A549 (cell line): ENCODE data around the gene DNAJC24. TPM values are rescaled to one million over a fixed set of nuclear protein-coding genes. Genes with fewer than 3 reads are reported as not detected.

Experiments
- ATAC-seq, 2 experiments: fragments of 200-7000 bp in 1 of 2; fragments of >200 bp in 1 of 2; cut with Nextera tagmentation in 1 of 2; cut with Tn5 transposase in 1 of 2; 3 replicates each; pipeline versions ENCODE4 v1.8.0 to v1.9.1; 2018 to 2020; ENCODE audit warnings: mild to moderate bottlenecking in 1 of 2, moderate library complexity in 1 of 2
- CTCF ChIA-PET: fragments of 300-600 bp; sonication (Branson Sonifier 250); formaldehyde crosslinking; extraction: SDS; loops from one replicate; lab custom pipeline; 2021; ENCODE audit warnings: antibody characterized with exemption, inconsistent platforms; lab: Yijun Ruan, JAX
- POLR2A ChIA-PET: fragments of 350-600 bp; formaldehyde crosslinking; extraction: SDS; loops from one replicate; lab custom pipeline; 2021; ENCODE audit warnings: antibody characterized with exemption, inconsistent platforms; lab: Yijun Ruan, JAX
- DNase-seq, 2 experiments: peaks; one replicate each; pipeline versions ENCODE4 v3.0.0 to v3.0.0-alpha.2; 2011 to 2016; ENCODE audit warnings: low read depth in 1 of 2, low spot score in 1 of 2
- FAIRE-seq: peaks from 2 replicates; lab custom pipeline; 2011; peaks lifted over from hg19 to GRCh38; lab: Jason Lieb, UNC
- H3K27ac ChIP-seq, 2 experiments: fragments of >200 bp; sonication (Bioruptor Twin); formaldehyde crosslinking; 3 replicates each; pipeline ENCODE4 v1.5.1; 2016 to 2017
- H3K4me1 ChIP-seq: fragments of >200 bp; sonication (Bioruptor Twin); formaldehyde crosslinking; 3 replicates; pipeline ENCODE4 v1.6.1; 2016
- H3K4me2 ChIP-seq: fragments of >200 bp; sonication (Bioruptor Twin); formaldehyde crosslinking; 3 replicates; pipeline ENCODE4 v1.6.1; 2016
- H3K4me3 ChIP-seq: fragments of >200 bp; sonication (Bioruptor Twin); formaldehyde crosslinking; 3 replicates; pipeline ENCODE4 v1.5.1; 2016
- H3K9me3 ChIP-seq: fragments of >200 bp; sonication (Bioruptor Twin); formaldehyde crosslinking; 3 replicates; pipeline ENCODE4 v1.6.1; 2016
- CBX2 ChIP-seq: fragments of 200-600 bp; sonication (generic); IDR thresholded peaks from 2 replicates; pipeline ENCODE4 v1.6.1; 2016; ENCODE audit warnings: low read depth, mild to moderate bottlenecking, borderline replicate concordance
- EHF ChIP-seq: fragments of 250-450 bp; sonication (Bioruptor Pico); IDR thresholded peaks from 2 replicates; pipeline ENCODE4 v1.5.0; 2020; ENCODE audit warnings: mild to moderate bottlenecking
- EP300 ChIP-seq, 2 experiments: fragments of >200 bp; sonication (Bioruptor Twin); formaldehyde crosslinking; IDR thresholded peaks; 2 replicates in 1 of 2; 3 replicates in 1 of 2; pipeline ENCODE4 v1.6.1; 2016 to 2017
- FOSL2 ChIP-seq, 2 experiments: fragments of 450-650 bp in 1 of 2; fragments of >200 bp in 1 of 2; sonication (Bioruptor Twin) in 1 of 2; formaldehyde crosslinking; IDR thresholded peaks; 2 replicates each; pipeline versions ENCODE4 v1.5.0 to v1.6.1; 2016 to 2020; ENCODE audit warnings: mild to moderate bottlenecking in 1 of 2, moderate library complexity in 1 of 2
- FOXS1 ChIP-seq: fragments of 250-450 bp; sonication (Bioruptor Pico); IDR thresholded peaks from 2 replicates; pipeline ENCODE4 v1.5.0; 2020; ENCODE audit warnings: mild to moderate bottlenecking, moderate library complexity
- GATA3 ChIP-seq: IDR thresholded peaks from 2 replicates; pipeline ENCODE4 v1.6.1; 2012; ENCODE audit warnings: borderline replicate concordance
- HDAC2 ChIP-seq: fragments of 200-600 bp; sonication (generic); IDR thresholded peaks from 2 replicates; pipeline ENCODE4 v1.6.1; 2016
- HEYL ChIP-seq: fragments of 250-450 bp; sonication (Bioruptor Pico); IDR thresholded peaks from 2 replicates; pipeline ENCODE4 v1.8.0; 2021; ENCODE audit warnings: mild to moderate bottlenecking, moderate library complexity
- HOXB13 ChIP-seq: fragments of 250-450 bp; sonication (Bioruptor Pico); IDR thresholded peaks from 2 replicates; pipeline ENCODE4 v1.5.0; 2020; ENCODE audit warnings: low read depth, mild to moderate bottlenecking, moderate library complexity
- HOXB5 ChIP-seq: fragments of 250-450 bp; sonication (Bioruptor Pico); IDR thresholded peaks from 2 replicates; pipeline ENCODE4 v1.5.0; 2020; ENCODE audit warnings: mild to moderate bottlenecking, moderate library complexity
- JUNB ChIP-seq: fragments of >200 bp; sonication (Bioruptor Twin); formaldehyde crosslinking; IDR thresholded peaks from 2 replicates; pipeline ENCODE4 v1.6.1; 2016
- KDM1A ChIP-seq: fragments of 200-600 bp; sonication (generic); IDR thresholded peaks from 2 replicates; pipeline ENCODE4 v1.6.1; 2016; ENCODE audit warnings: low read depth, mild to moderate bottlenecking
- MAFK ChIP-seq: fragments of 450-650 bp; IDR thresholded peaks from 2 replicates; pipeline ENCODE4 v1.6.1; 2014; ENCODE audit not compliant: partially characterized antibody
- MAX ChIP-seq: IDR thresholded peaks from 2 replicates; pipeline ENCODE4 v1.6.1; 2012
- NPAS2 ChIP-seq: fragments of 250-450 bp; sonication (Bioruptor Pico); IDR thresholded peaks from 2 replicates; pipeline ENCODE4 v1.8.0; 2022; ENCODE audit warnings: mild to moderate bottlenecking, moderate library complexity, borderline replicate concordance
- NR3C1 ChIP-seq: fragments of >200 bp; sonication (Bioruptor Twin); formaldehyde crosslinking; IDR thresholded peaks from 3 replicates; pipeline ENCODE4 v1.6.1; 2017
- POLR2A ChIP-seq: IDR thresholded peaks from 2 replicates; pipeline ENCODE4 v1.6.1; 2012; ENCODE audit warnings: mild to moderate bottlenecking, low read length
- POLR2AphosphoS2 ChIP-seq: conservative IDR thresholded peaks from 2 replicates; pipeline ENCODE4 v1.6.1; 2012; ENCODE audit warnings: low read length, improper control_type of control experiment, inconsistent platforms
- RCOR1 ChIP-seq: fragments of 150-350 bp; IDR thresholded peaks from 2 replicates; pipeline ENCODE4 v1.6.1; 2014; ENCODE audit warnings: antibody characterized with exemption, low read length, low read depth
- RFX5 ChIP-seq: fragments of 450-650 bp; IDR thresholded peaks from 2 replicates; pipeline ENCODE4 v1.7.1; 2014; ENCODE audit warnings: antibody characterized with exemption, mild to moderate bottlenecking, moderate library complexity
- SMC3 ChIP-seq: fragments of >200 bp; sonication (Bioruptor Twin); formaldehyde crosslinking; IDR thresholded peaks from 3 replicates; pipeline ENCODE4 v1.6.1; 2018; ENCODE audit warnings: inconsistent platforms
- TFCP2L1 ChIP-seq: fragments of 250-450 bp; sonication (Bioruptor Pico); IDR thresholded peaks from 2 replicates; pipeline ENCODE4 v1.5.0; 2021; ENCODE audit warnings: mild to moderate bottlenecking
- ZC3H11A ChIP-seq: fragments of 450-650 bp; IDR thresholded peaks from 2 replicates; pipeline ENCODE4 v1.6.1; 2014; ENCODE audit warnings: antibody characterized with exemption, mild to moderate bottlenecking
- ZNF302 ChIP-seq: fragments of 250-450 bp; sonication (Bioruptor Pico); IDR thresholded peaks from 2 replicates; pipeline ENCODE4 v1.9.0; 2021; ENCODE audit warnings: inconsistent platforms, mild to moderate bottlenecking, moderate library complexity
- ZSCAN20 ChIP-seq: fragments of 250-450 bp; sonication (Bioruptor Pico); IDR thresholded peaks from 2 replicates; pipeline ENCODE4 v1.8.0; 2022; ENCODE audit warnings: mild to moderate bottlenecking, moderate library complexity
- WGBS: methylation state at CpG from one replicate; pipeline ENCODE4 v1.1.6; 2017; ENCODE audit errors: missing lambda C conversion rate; 5-methylcytosine and 5-hydroxymethylcytosine counted together
- polyA plus RNA-seq, 4 experiments: library from polyadenylated mRNA; depleted of rRNA in 3 of 4; stranded (reverse); fragments of >200 nt; fragmentation: RNase III in 1 of 4; extraction: RNeasy Plus Mini Kit Qiagen cat#74134 plus additional on column Dnase treatment in 1 of 4; gene quantifications; 2 replicates in 3 of 4; 3 replicates in 1 of 4; pipeline ENCODE4 v1.2.3, GENCODE V29; 2011 to 2017
- TF ChIP-seq, protein P1 (sequence below): fragments of 250-450 bp; sonication (Bioruptor Pico); IDR thresholded peaks from 2 replicates; pipeline ENCODE4 v1.5.0; 2020; ENCODE audit warnings: low read depth, mild to moderate bottlenecking, moderate library complexity

Gene DNAJC24
- polyA plus RNA-seq, 2 of the 4 experiments (the other 2 are of a cell fraction): 18.4 to 31.8 TPM

DNA sequence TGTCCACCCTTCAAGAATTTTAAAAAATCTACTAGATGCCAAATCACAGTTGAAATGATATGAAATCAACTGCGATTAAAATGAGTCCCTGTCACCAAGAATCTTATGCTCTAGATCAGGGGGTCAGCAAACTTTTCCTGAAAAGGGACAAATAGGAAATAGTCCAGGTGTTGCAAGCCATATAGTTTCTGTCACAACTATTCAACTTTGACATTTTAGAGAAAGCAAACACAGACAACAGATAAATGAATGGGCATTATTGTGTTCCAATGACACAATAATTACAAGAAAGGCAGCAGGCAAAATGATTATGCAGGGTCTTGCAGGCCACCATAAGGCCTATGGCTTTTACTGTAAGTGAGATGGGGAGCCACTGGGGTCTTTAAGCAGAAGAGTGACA lies 81.2 kb downstream of the DNAJC24 start (continued):
- no peak for TF ChIP-seq SMC3

- FAIRE-seq: no peak
- Histone ChIP-seq H3K9me3 (no peaks in the 10 kb centered on the region), H3K4me2 (no peak overlapping the region), H3K27ac (no peak overlapping the region), H3K4me1 (no peaks in the 10 kb centered on the region), H3K4me3 (no peak overlapping the region)
- TF ChIP-seq JUNB: no peak
- peak; percentile 30 for TF ChIP-seq MAFK
- TF ChIP-seq HOXB5 (CRISPR knock-in tag): no peak
- no peak for DNase-seq
- WGBS: 93% methylated on average over 3 of the region's 3 CpGs
- POLR2A ChIA-PET: no interaction called here
- no peak for ATAC-seq
- CTCF ChIA-PET: no interaction called here
These were observed 85.5 kb downstream of the DNAJC24 start for GRCh38 chr11:31455177-31455576.

- Histone ChIP-seq H3K4me3 (no peak overlapping the region), H3K27ac (no peak overlapping the region), H3K4me1 (no peaks in the 10 kb centered on the region)
- 94% methylated on average over 3 of the region's 3 CpGs for WGBS
- FAIRE-seq: no peak
- TF ChIP-seq HEYL (CRISPR knock-in tag): no peak
- no peak for TF ChIP-seq CBX2
- no peak for TF ChIP-seq HOXB13
- no peak for TF ChIP-seq NPAS2
- TF ChIP-seq, all 56 proteins: peak for 0
- ChIA-PET POLR2A (no interaction called here), CTCF (no interaction called here)
- H3K9me3 ChIP-seq: peaks cover 27% of the 10 kb centered on the region
- no peak overlapping the region for H3K4me2 ChIP-seq
- no peak for ATAC-seq
- DNase-seq: no peak
These were observed 94.8 kb downstream of the DNAJC24 start for GRCh38 chr11:31464436-31464835.

DNA sequence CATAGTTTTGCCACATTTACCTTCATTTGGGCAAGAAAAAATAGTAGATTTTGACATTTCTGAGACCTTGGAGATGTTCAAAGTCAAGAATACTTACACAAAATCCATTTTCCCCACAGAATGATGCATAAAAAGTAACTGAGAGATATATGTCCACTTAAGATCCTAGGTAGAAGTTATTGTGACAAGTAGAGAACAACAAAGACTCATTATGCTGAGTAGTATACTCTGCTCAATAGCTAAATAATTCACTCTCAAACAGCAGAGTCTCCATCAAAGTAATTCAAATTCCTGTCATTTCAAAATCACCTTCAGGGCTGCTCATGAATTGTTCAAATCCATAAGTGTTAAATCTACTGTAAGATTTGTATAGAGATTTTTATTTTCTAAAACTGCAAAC lies 104.4 kb downstream of the DNAJC24 start:
- POLR2A ChIA-PET: no interaction called here
- H3K4me3 ChIP-seq: no peak overlapping the region
- no peak overlapping the region for H3K27ac ChIP-seq
- H3K4me1 ChIP-seq: no peaks in the 10 kb centered on the region
- TF ChIP-seq ZSCAN20 (CRISPR knock-in tag) (no peak), KDM1A (no peak), ZNF302 (CRISPR knock-in tag) (no peak), MAX (no peak), FOSL2 (IDR thresholded peaks at IDR 0.05) (no peak), FOSL2 (CRISPR knock-in tag; IDR thresholded peaks at IDR 0.05) (no peak), POLR2A (no peak), ZC3H11A (no peak), HDAC2 (no peak), NR3C1 (no peak), GATA3 (no peak), RFX5 (no peak), POLR2AphosphoS2 (no peak), FOXS1 (no peak), MAFK (no peak), RCOR1 (no peak), EP300 (IDR thresholded peaks at IDR 0.05) (no peak), EHF (CRISPR knock-in tag) (no peak), TFCP2L1 (CRISPR knock-in tag) (no peak)
- TF ChIP-seq, protein P1, sequence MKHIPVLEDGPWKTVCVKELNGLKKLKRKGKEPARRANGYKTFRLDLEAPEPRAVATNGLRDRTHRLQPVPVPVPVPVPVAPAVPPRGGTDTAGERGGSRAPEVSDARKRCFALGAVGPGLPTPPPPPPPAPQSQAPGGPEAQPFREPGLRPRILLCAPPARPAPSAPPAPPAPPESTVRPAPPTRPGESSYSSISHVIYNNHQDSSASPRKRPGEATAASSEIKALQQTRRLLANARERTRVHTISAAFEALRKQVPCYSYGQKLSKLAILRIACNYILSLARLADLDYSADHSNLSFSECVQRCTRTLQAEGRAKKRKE (CRISPR knock-in tag): no peak
- DNase-seq (no peak), ATAC-seq (no peak), FAIRE-seq (no peak)
- H3K9me3 ChIP-seq: no peaks in the 10 kb centered on the region
- no peak overlapping the region for H3K4me2 ChIP-seq
- CTCF ChIA-PET: no interaction called here
